SK-N-SH (cell line): ENCODE results near the gene TMED8. TPM values are rescaled to one million over a fixed set of nuclear protein-coding genes. Genes with fewer than 3 reads are reported as not detected.

Source experiments
- CTCF ChIA-PET: fragments of 300-600, 350-600 bp; formaldehyde crosslinking; extraction: SDS; loops from one replicate; lab custom pipeline; 2021; lab: Yijun Ruan, JAX
- POLR2A ChIA-PET: fragments of 350-600 bp; sonication (Branson Sonifier 250); formaldehyde crosslinking; extraction: SDS; loops from one replicate; lab custom pipeline; 2020; ENCODE audit warnings: antibody characterized with exemption, inconsistent platforms; lab: Yijun Ruan, JAX
- DNase-seq: peaks from one replicate; pipeline ENCODE4 v3.0.0; 2012
- H2AFZ ChIP-seq: fragments of 200-600 bp; sonication (generic); 2 replicates; pipeline ENCODE4 v1.8.1; 2016; ENCODE audit warnings: antibody characterized with exemption, mild to moderate bottlenecking, low read depth
- H3F3A ChIP-seq: fragments of 200-600 bp; sonication (generic); replicated peaks from 2 replicates; pipeline ENCODE3; 2016; ENCODE audit warnings: antibody characterized with exemption, mild to moderate bottlenecking; ENCODE audit not compliant: insufficient read depth
- H3K27ac ChIP-seq, 2 experiments: fragments of 200-500 bp in 1 of 2; fragments of 200-600 bp in 1 of 2; sonication (Bioruptor generic) in 1 of 2; sonication (generic), shearing (Covaris generic) in 1 of 2; 2 replicates each; pipeline versions ENCODE4 v1.5.1 to v1.6.1; 2014 to 2016; ENCODE audit warnings: low read depth in 2 of 2, inconsistent platforms in 1 of 2, low read length in 1 of 2, mild to moderate bottlenecking in 1 of 2, mixed read lengths in 1 of 2
- H3K27me3 ChIP-seq: fragments of 200-600 bp; sonication (generic), shearing (Covaris generic); 2 replicates; pipeline ENCODE4 v1.6.1; 2016; ENCODE audit warnings: mixed run types; ENCODE audit not compliant: insufficient read depth
- H3K36me3 ChIP-seq, 2 experiments: fragments of 200-500 bp in 1 of 2; fragments of 200-600 bp in 1 of 2; sonication (Bioruptor generic) in 1 of 2; sonication (generic) in 1 of 2; replicated peaks in 1 of 2; 2 replicates each; pipeline versions ENCODE3 to v1.5.1; 2014 to 2016; ENCODE audit warnings: low read length in 1 of 2, mild to moderate bottlenecking in 1 of 2; ENCODE audit not compliant: insufficient read depth in 2 of 2, control insufficient read depth in 1 of 2
- H3K4me1 ChIP-seq, 2 experiments: fragments of 200-500 bp in 1 of 2; fragments of 200-600 bp in 1 of 2; sonication (Bioruptor generic) in 1 of 2; sonication (generic), shearing (Covaris generic) in 1 of 2; 2 replicates each; pipeline versions ENCODE4 v1.5.1 to v1.6.1; 2014 to 2016; ENCODE audit warnings: low read depth in 1 of 2, low read length in 1 of 2, mixed run types in 1 of 2; ENCODE audit not compliant: insufficient read depth in 2 of 2, control insufficient read depth in 1 of 2
- H3K4me2 ChIP-seq: fragments of 200-600 bp; sonication (generic), shearing (Covaris generic); 2 replicates; pipeline ENCODE4 v1.6.1; 2017; ENCODE audit warnings: mixed run types
- H3K4me3 ChIP-seq, 2 experiments: fragments of 200-500 bp in 1 of 2; fragments of 200-600 bp in 1 of 2; sonication (Bioruptor generic) in 1 of 2; sonication (generic), shearing (Covaris generic) in 1 of 2; 2 replicates each; pipeline versions ENCODE4 v1.5.1 to v1.8.1; 2014 to 2016; ENCODE audit warnings: low read depth in 2 of 2, inconsistent platforms in 1 of 2, low read length in 1 of 2, mild to moderate bottlenecking in 1 of 2, mixed read lengths in 1 of 2, moderate library complexity in 1 of 2
- H3K79me2 ChIP-seq: fragments of 200-600 bp; sonication (generic); 2 replicates; pipeline ENCODE4 v1.8.1; 2017; ENCODE audit warnings: mild to moderate bottlenecking; ENCODE audit not compliant: insufficient read depth
- H3K9ac ChIP-seq: fragments of 200-600 bp; sonication (generic); 2 replicates; pipeline ENCODE4 v1.6.1; 2017; ENCODE audit warnings: mixed run types
- H3K9me2 ChIP-seq: fragments of 200-600 bp; sonication (generic); 2 replicates; pipeline ENCODE4 v1.6.1; 2017; ENCODE audit warnings: mixed run types
- H3K9me3 ChIP-seq: fragments of 200-600 bp; sonication (generic); 2 replicates; pipeline ENCODE4 v1.6.1; 2017; ENCODE audit warnings: mixed run types, mild to moderate bottlenecking, moderate library complexity
- H4K20me1 ChIP-seq: fragments of 200-600 bp; sonication (generic); 2 replicates; pipeline ENCODE4 v1.6.1; 2017; ENCODE audit warnings: mild to moderate bottlenecking, mixed run types; ENCODE audit not compliant: insufficient read depth
- CHD2 ChIP-seq: fragments of 150-350 bp; IDR thresholded peaks from 2 replicates; pipeline ENCODE4 v1.6.1; 2018; ENCODE audit warnings: low read length; ENCODE audit not compliant: partially characterized antibody
- ELF1 ChIP-seq: IDR thresholded peaks from 2 replicates; pipeline ENCODE4 v1.4.0; 2012
- FOXM1 ChIP-seq: IDR thresholded peaks from 2 replicates; pipeline ENCODE4 v1.4.0; 2012; ENCODE audit warnings: low read depth, mild to moderate bottlenecking
- GATA2 ChIP-seq: sonication (generic); formaldehyde crosslinking; IDR thresholded peaks from 2 replicates; pipeline ENCODE4 v1.5.0; 2020; ENCODE audit warnings: mild to moderate bottlenecking, missing genetic modification reagents
- RAD21 ChIP-seq: IDR thresholded peaks from 2 replicates; pipeline ENCODE4 v1.6.1; 2012; ENCODE audit warnings: mild to moderate bottlenecking, low read length
- RCOR1 ChIP-seq: fragments of 150-350 bp; IDR thresholded peaks from 2 replicates; pipeline ENCODE4 v1.6.1; 2017; ENCODE audit warnings: antibody characterized with exemption, low read length
- RFX5 ChIP-seq: IDR thresholded peaks from 2 replicates; pipeline ENCODE4 v1.6.1; 2012; ENCODE audit warnings: mild to moderate bottlenecking, improper control_type of control experiment, low read length
- TAF1 ChIP-seq: IDR thresholded peaks from 2 replicates; pipeline ENCODE4 v1.6.1; 2012; ENCODE audit warnings: low read depth, mild to moderate bottlenecking, low read length, moderate library complexity, borderline replicate concordance
- TCF12 ChIP-seq: IDR thresholded peaks from 2 replicates; pipeline ENCODE4 v1.4.0; 2012
- TEAD4 ChIP-seq: IDR thresholded peaks from 2 replicates; pipeline ENCODE4 v1.4.0; 2012; ENCODE audit warnings: mild to moderate bottlenecking, borderline replicate concordance; ENCODE audit not compliant: insufficient read depth
- USF1 ChIP-seq: IDR thresholded peaks from 2 replicates; pipeline ENCODE4 v1.4.0; 2012; ENCODE audit warnings: low read depth, borderline replicate concordance
- USF2 ChIP-seq: fragments of 150-350 bp; IDR thresholded peaks from 2 replicates; pipeline ENCODE4 v1.6.1; 2017; ENCODE audit warnings: antibody characterized with exemption, low read length, low read depth, borderline replicate concordance
- ZBTB33 ChIP-seq: IDR thresholded peaks from 2 replicates; pipeline ENCODE4 v1.4.0; 2012; ENCODE audit warnings: low read depth, borderline replicate concordance
- WGBS: methylation state at CpG from one replicate; pipeline ENCODE4 v1.1.6; 2017; ENCODE audit warnings: low lambda C conversion rate; 5-methylcytosine and 5-hydroxymethylcytosine counted together
- polyA plus RNA-seq, 3 experiments: library from polyadenylated mRNA; depleted of rRNA; stranded (reverse); fragments of >200 nt; gene quantifications; 2 replicates each; pipeline ENCODE4 v1.2.3, GENCODE V29; 2012
- TF ChIP-seq, protein P1 (sequence below): IDR thresholded peaks from 2 replicates; pipeline ENCODE4 v1.6.1; 2012; ENCODE audit warnings: mild to moderate bottlenecking, low read depth, low read length, moderate library complexity

TMED8 gene
- polyA plus RNA-seq, 1 of the 3 experiments (the other 2 are of a cell fraction): 2.3 TPM

- Histone ChIP-seq H3K4me1 (0 out of 4 replicates have a peak, but pooled peaks cover 0 to 5% of the 10 kb centered on the region in 2 experiments), H3K27me3 (no peaks in the 10 kb centered on the region), H3K4me2 (no peak overlapping the region), H3K4me3 (no peak overlapping the region), H2AFZ (no peak overlapping the region), H3K79me2 (no peaks in the 10 kb centered on the region), H3K9ac (no peak overlapping the region), H3K9me3 (no peaks in the 10 kb centered on the region), H3K27ac (no peak overlapping the region), H3F3A (no peaks in the 10 kb centered on the region), H3K9me2 (no peaks in the 10 kb centered on the region), H4K20me1 (no peaks in the 10 kb centered on the region), H3K36me3 (peaks cover 4 to 40% of the 10 kb centered on the region in 2 experiments)
- ChIA-PET POLR2A (no interaction called here), CTCF (interaction anchor here (0.9 kb wide), 1 partner anchor 9 kb away, joined by 4 read pairs; no protein-coding TSS in a partner anchor)
- 90% methylated on average over 4 of the region's 4 CpGs for WGBS
- no peak for DNase-seq
- TF ChIP-seq ZBTB33: no peak
- TF ChIP-seq TEAD4: no peak
- TF ChIP-seq TCF12: no peak
- TF ChIP-seq, protein P1, sequence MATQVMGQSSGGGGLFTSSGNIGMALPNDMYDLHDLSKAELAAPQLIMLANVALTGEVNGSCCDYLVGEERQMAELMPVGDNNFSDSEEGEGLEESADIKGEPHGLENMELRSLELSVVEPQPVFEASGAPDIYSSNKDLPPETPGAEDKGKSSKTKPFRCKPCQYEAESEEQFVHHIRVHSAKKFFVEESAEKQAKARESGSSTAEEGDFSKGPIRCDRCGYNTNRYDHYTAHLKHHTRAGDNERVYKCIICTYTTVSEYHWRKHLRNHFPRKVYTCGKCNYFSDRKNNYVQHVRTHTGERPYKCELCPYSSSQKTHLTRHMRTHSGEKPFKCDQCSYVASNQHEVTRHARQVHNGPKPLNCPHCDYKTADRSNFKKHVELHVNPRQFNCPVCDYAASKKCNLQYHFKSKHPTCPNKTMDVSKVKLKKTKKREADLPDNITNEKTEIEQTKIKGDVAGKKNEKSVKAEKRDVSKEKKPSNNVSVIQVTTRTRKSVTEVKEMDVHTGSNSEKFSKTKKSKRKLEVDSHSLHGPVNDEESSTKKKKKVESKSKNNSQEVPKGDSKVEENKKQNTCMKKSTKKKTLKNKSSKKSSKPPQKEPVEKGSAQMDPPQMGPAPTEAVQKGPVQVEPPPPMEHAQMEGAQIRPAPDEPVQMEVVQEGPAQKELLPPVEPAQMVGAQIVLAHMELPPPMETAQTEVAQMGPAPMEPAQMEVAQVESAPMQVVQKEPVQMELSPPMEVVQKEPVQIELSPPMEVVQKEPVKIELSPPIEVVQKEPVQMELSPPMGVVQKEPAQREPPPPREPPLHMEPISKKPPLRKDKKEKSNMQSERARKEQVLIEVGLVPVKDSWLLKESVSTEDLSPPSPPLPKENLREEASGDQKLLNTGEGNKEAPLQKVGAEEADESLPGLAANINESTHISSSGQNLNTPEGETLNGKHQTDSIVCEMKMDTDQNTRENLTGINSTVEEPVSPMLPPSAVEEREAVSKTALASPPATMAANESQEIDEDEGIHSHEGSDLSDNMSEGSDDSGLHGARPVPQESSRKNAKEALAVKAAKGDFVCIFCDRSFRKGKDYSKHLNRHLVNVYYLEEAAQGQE: no peak
- TF ChIP-seq RCOR1: no peak
- TF ChIP-seq, all 33 proteins: peak for 0
Observed at GRCh38 chr14:77340389-77340788, 36.5 kb downstream of the TMED8 start.

DNA sequence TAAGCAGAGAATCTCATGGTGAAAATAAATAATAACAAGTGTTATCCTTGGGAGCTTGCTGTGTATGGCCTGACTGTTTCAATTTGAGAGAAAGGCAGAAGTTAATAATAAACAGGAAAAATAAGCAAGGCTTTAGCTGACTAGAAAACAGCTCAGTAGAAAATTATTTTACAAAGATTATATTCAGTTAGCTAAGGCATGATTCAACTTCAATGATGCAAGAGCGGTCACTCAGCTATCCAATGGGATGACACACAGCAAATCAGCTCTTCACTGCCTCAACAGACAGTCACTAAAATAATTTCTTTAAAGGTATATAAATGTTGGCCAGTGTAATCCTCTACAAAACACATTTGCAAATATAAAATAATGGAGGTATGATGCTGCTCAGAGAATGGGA, 37.5 kb downstream of the TMED8 start:
- Histone ChIP-seq H3K27me3 (no peaks in the 10 kb centered on the region), H3K4me3 (no peak overlapping the region), H3K9me3 (no peaks in the 10 kb centered on the region), H3K9me2 (no peaks in the 10 kb centered on the region), H3K36me3 (peaks cover 4 to 40% of the 10 kb centered on the region in 2 experiments), H3K27ac (no peak overlapping the region), H3F3A (no peaks in the 10 kb centered on the region), H2AFZ (no peak overlapping the region), H3K4me2 (no peak overlapping the region), H3K4me1 (0 out of 4 replicates have a peak, but pooled peaks cover 0 to 5% of the 10 kb centered on the region in 2 experiments), H4K20me1 (no peaks in the 10 kb centered on the region), H3K79me2 (no peaks in the 10 kb centered on the region), H3K9ac (no peak overlapping the region)
- ChIA-PET CTCF (interaction anchor here (1.4 kb wide), 1 partner anchor 19 kb away, joined by 3 read pairs; the partner anchor contains the start of genes GSTZ1 and POMT2), POLR2A (no interaction called here)
- 86% methylated on average over 1 of the region's 1 CpG for WGBS
- TF ChIP-seq TAF1 (no peak), ELF1 (no peak), USF1 (no peak), CHD2 (no peak), RFX5 (no peak), GATA2 (CRISPR knock-in tag) (no peak), RAD21 (no peak), TCF12 (no peak), FOXM1 (no peak), USF2 (no peak)
- no peak for DNase-seq
